Endodermal cell (in vitro differentiated cells): ENCODE measurements around the gene CNOT1. TPM values are rescaled to one million over a fixed set of nuclear protein-coding genes. Genes with fewer than 3 reads are reported as not detected.
A peak's percentile ranks its signal among the peaks of the same experiment; 100 is the strongest.

ENCODE experiments used
- DNase-seq: peaks from one replicate; pipeline ENCODE4 v3.0.0-alpha.2; 2017
- H3K27ac ChIP-seq: 2 replicates; pipeline ENCODE4 v1.5.1; 2013; ENCODE audit warnings: mild to moderate bottlenecking, low read depth, low read length, moderate library complexity
- H3K27me3 ChIP-seq: 2 replicates; pipeline ENCODE4 v1.6.1; 2013; ENCODE audit warnings: mild to moderate bottlenecking, low read length, moderate library complexity; ENCODE audit not compliant: insufficient read depth, control insufficient read depth, poor library complexity, severe bottlenecking
- H3K36me3 ChIP-seq: 2 replicates; pipeline ENCODE4 v1.7.0; 2013; ENCODE audit warnings: mild to moderate bottlenecking, low read length, moderate library complexity; ENCODE audit not compliant: control insufficient read depth, insufficient read depth
- H3K4me1 ChIP-seq: one replicate; pipeline ENCODE4 v1.7.0; 2013; ENCODE audit warnings: low read length; ENCODE audit not compliant: control insufficient read depth, insufficient read depth
- H3K4me3 ChIP-seq: 2 replicates; pipeline ENCODE4 v1.5.1; 2013; ENCODE audit warnings: mild to moderate bottlenecking, low read length, moderate library complexity
- H3K9ac ChIP-seq: 2 replicates; pipeline ENCODE4 v1.6.1; 2013; ENCODE audit warnings: mild to moderate bottlenecking, low read length, moderate library complexity; ENCODE audit not compliant: poor library complexity, severe bottlenecking; ENCODE audit errors: extremely low read depth
- H3K9me3 ChIP-seq: 2 replicates; pipeline ENCODE4 v1.6.1; 2013; ENCODE audit warnings: mild to moderate bottlenecking, low read length, moderate library complexity; ENCODE audit not compliant: control insufficient read depth
- H3K27ac Mint-ChIP-seq: 2 replicates; pipeline ENCODE4 v1.8.0; 2020; ENCODE audit warnings: mixed read lengths
- H3K27me3 Mint-ChIP-seq: 2 replicates; pipeline ENCODE4 v1.8.0; 2021; ENCODE audit warnings: mild to moderate bottlenecking, mixed read lengths; ENCODE audit not compliant: insufficient read depth
- H3K36me3 Mint-ChIP-seq: 2 replicates; pipeline ENCODE4 v1.8.0; 2020; ENCODE audit warnings: low read depth, mixed read lengths
- H3K4me1 Mint-ChIP-seq: 2 replicates; pipeline ENCODE4 v1.8.0; 2020; ENCODE audit warnings: mixed read lengths
- H3K4me3 Mint-ChIP-seq: 2 replicates; pipeline ENCODE4 v1.8.0; 2020; ENCODE audit warnings: mild to moderate bottlenecking, moderate library complexity, mixed read lengths
- H3K9me3 Mint-ChIP-seq: 2 replicates; pipeline ENCODE4 v1.8.0; 2020; ENCODE audit warnings: mild to moderate bottlenecking, mixed read lengths
- CTCF ChIP-seq: fragments of 200-600 bp; sonication (generic); conservative IDR thresholded peaks from 2 replicates; pipeline ENCODE4 v1.5.0; 2021; ENCODE audit warnings: antibody characterized with exemption, mild to moderate bottlenecking
- WGBS, 2 experiments: methylation state at CpG; one replicate each; pipeline versions ENCODE4 v1.1.5 to v1.1.7; 2013; ENCODE audit warnings: missing lambda C conversion rate in 2 of 2, mixed read lengths in 1 of 2; ENCODE audit not compliant: insufficient coverage in 1 of 2, insufficient read length in 1 of 2; 5-methylcytosine and 5-hydroxymethylcytosine counted together
- total RNA-seq, 2 donors: library from RNA; stranded (reverse); fragmentation: NEBNext Ultra II Directional in 1 of 2; extraction: Animal tissue kit (Norgen Biotek cat#: 25700) in 1 of 2; gene quantifications; 2 replicates in 1 of 2; 3 replicates in 1 of 2; pipeline ENCODE4 v1.2.1, GENCODE V29; 2021

Gene CNOT1
- total RNA-seq, 2 donors from 2014 or later = 253 to 263 TPM

- peaks cover 16% of the 10 kb centered on the region for H3K4me1 Mint-ChIP-seq
- Histone ChIP-seq H3K4me3 (no peak overlapping the region), H3K27ac (no peak overlapping the region), H3K27me3 (no peaks in the 10 kb centered on the region), H3K9me3 (no peaks in the 10 kb centered on the region), H3K9ac (no peak overlapping the region), H3K4me1 (peaks cover 5% of the 10 kb centered on the region), H3K36me3 (peaks cover 50% of the 10 kb centered on the region)
- H3K27me3 Mint-ChIP-seq = no peaks in the 10 kb centered on the region
- H3K36me3 Mint-ChIP-seq = peaks cover 34% of the 10 kb centered on the region
- no peak for TF ChIP-seq CTCF
- H3K27ac Mint-ChIP-seq = no peak overlapping the region
- H3K4me3 Mint-ChIP-seq = no peak overlapping the region
- no peak for DNase-seq
- no peaks in the 10 kb centered on the region for H3K9me3 Mint-ChIP-seq
- 93 to 96% methylated on average over 3 of the region's 3 CpGs for WGBS, 2 experiments
Measured at GRCh38 chr16:58513874-58514273, 115.8 kb downstream of the CNOT1 start.

- Histone ChIP-seq H3K9ac (no peak overlapping the region), H3K4me1 (peaks cover 5% of the 10 kb centered on the region), H3K9me3 (no peaks in the 10 kb centered on the region), H3K4me3 (no peak overlapping the region), H3K27me3 (no peaks in the 10 kb centered on the region), H3K27ac (no peak overlapping the region), H3K36me3 (peaks cover 41% of the 10 kb centered on the region)
- Mint-ChIP-seq H3K27ac (no peak overlapping the region), H3K4me3 (no peak overlapping the region), H3K36me3 (peaks cover 23% of the 10 kb centered on the region), H3K27me3 (no peaks in the 10 kb centered on the region), H3K9me3 (no peaks in the 10 kb centered on the region), H3K4me1 (peaks cover 16% of the 10 kb centered on the region)
- peak; percentile 98 for DNase-seq
- TF ChIP-seq CTCF = peak; percentile 91
- 50 to 63% methylated on average over 4 to 15 of the region's 17 CpGs for WGBS, 2 experiments
Measured at GRCh38 chr16:58511933-58512815, 117.5 kb downstream of the CNOT1 start.

- 88 to 94% methylated on average over 21 to 30 of the region's 30 CpGs for WGBS, 2 experiments
- no peaks in the 10 kb centered on the region for H3K4me1 ChIP-seq
- Mint-ChIP-seq H3K4me3 (no peak overlapping the region), H3K27ac (peak overlapping the region; percentile 61), H3K36me3 (peaks cover 24% of the 10 kb centered on the region), H3K4me1 (peaks cover 5% of the 10 kb centered on the region), H3K9me3 (no peaks in the 10 kb centered on the region), H3K27me3 (no peaks in the 10 kb centered on the region)
- no peak for TF ChIP-seq CTCF
- peaks cover 32% of the 10 kb centered on the region for H3K36me3 ChIP-seq
- H3K4me3 ChIP-seq = no peak overlapping the region
- no peak overlapping the region for H3K27ac ChIP-seq
- DNase-seq = no peak
- no peaks in the 10 kb centered on the region for H3K27me3 ChIP-seq
- H3K9me3 ChIP-seq = no peaks in the 10 kb centered on the region
- no peak overlapping the region for H3K9ac ChIP-seq
Measured at GRCh38 chr16:58510776-58511628, 118.6 kb downstream of the CNOT1 start.
